H1 (cell line): ENCODE results near the gene GTF2H3. TPM values are rescaled to one million over a fixed set of nuclear protein-coding genes. Genes with fewer than 3 reads are reported as not detected.

Experiments used
- BACH1 ChIP-seq: IDR thresholded peaks from 2 replicates; pipeline ENCODE4 v1.6.1; 2012; ENCODE audit warnings: low read length, improper control_type of control experiment
- BCL11A ChIP-seq, 2 experiments: IDR thresholded peaks; one replicate each; pipeline ENCODE4 v1.6.1; 2011; ENCODE audit warnings: low read depth in 2 of 2, low read length in 2 of 2, mild to moderate bottlenecking in 2 of 2
- BRCA1 ChIP-seq: IDR thresholded peaks from 2 replicates; pipeline ENCODE4 v1.6.1; 2012; ENCODE audit warnings: low read depth, low read length, improper control_type of control experiment
- SIX5 ChIP-seq: IDR thresholded peaks from 2 replicates; pipeline ENCODE4 v1.6.1; 2011; ENCODE audit warnings: mild to moderate bottlenecking, low read depth, low read length
- polyA plus RNA-seq, 7 experiments: library from polyadenylated mRNA; depleted of rRNA in 3 of 7; stranded (reverse) in 5 of 7; unstranded in 2 of 7; fragments of >200 nt in 5 of 7; fragments of 200-250 nt in 2 of 7; gene quantifications; 1 replicate in 5 of 7; 2 replicates in 1 of 7; 4 replicates in 1 of 7; pipeline versions ENCODE4 v1.2.1 to v1.2.3, GENCODE V29; 2011 to 2013; ENCODE audit warnings: missing spikeins in 2 of 7, mixed read lengths in 2 of 7
- total RNA-seq: library from RNA; stranded (reverse); fragmentation: NEBNext Ultra II Directional; extraction: Animal tissue kit (Norgen Biotek cat#: 25700); gene quantifications from 2 replicates; pipeline ENCODE4 v1.2.1, GENCODE V29; 2021
- TF ChIP-seq, protein P1 (sequence below): IDR thresholded peaks from 2 replicates; pipeline ENCODE4 v1.6.1; 2012; ENCODE audit warnings: low read length, inconsistent platforms
- TF ChIP-seq, protein P2 (sequence below): IDR thresholded peaks from 2 replicates; pipeline ENCODE4 v1.6.1; 2011; ENCODE audit warnings: low read depth, mild to moderate bottlenecking, low read length; ENCODE audit not compliant: insufficient read depth

GTF2H3 gene
- total and polyA plus RNA-seq, 2 of the 8 experiments (the other 6 are each of a cell fraction or from before 2014, with no cell fraction given): 21.0 to 32.1 TPM

GRCh38 chr12:123614531-123614930, 19.1 kb upstream of the GTF2H3 start (continued):
- TF ChIP-seq BCL11A (IDR thresholded peaks at IDR 0.05; ENCODE audit: low read depth in 2 of 2, low read length in 2 of 2): no peak
- TF ChIP-seq BRCA1: no peak
- TF ChIP-seq BACH1: no peak
- TF ChIP-seq, protein P1, sequence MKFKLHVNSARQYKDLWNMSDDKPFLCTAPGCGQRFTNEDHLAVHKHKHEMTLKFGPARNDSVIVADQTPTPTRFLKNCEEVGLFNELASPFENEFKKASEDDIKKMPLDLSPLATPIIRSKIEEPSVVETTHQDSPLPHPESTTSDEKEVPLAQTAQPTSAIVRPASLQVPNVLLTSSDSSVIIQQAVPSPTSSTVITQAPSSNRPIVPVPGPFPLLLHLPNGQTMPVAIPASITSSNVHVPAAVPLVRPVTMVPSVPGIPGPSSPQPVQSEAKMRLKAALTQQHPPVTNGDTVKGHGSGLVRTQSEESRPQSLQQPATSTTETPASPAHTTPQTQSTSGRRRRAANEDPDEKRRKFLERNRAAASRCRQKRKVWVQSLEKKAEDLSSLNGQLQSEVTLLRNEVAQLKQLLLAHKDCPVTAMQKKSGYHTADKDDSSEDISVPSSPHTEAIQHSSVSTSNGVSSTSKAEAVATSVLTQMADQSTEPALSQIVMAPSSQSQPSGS: no peak
- no peak for TF ChIP-seq SIX5
- TF ChIP-seq, protein P2, sequence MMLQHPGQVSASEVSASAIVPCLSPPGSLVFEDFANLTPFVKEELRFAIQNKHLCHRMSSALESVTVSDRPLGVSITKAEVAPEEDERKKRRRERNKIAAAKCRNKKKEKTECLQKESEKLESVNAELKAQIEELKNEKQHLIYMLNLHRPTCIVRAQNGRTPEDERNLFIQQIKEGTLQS: no peak
